Mesenteric fat pad (tissue), 1 donor: Measurements from ENCODE around the gene VPS72. TPM values are rescaled to one million over a fixed set of nuclear protein-coding genes. Genes with fewer than 3 reads are reported as not detected.

Experiments used
- DNase-seq: peaks from one replicate; pipeline ENCODE4 v3.0.0-alpha.2; 2020; ENCODE audit warnings: low spot score
- total RNA-seq: library from RNA; stranded (reverse); fragmentation: NEBNext Ultra II Directional; extraction: Animal tissue kit (Norgen Biotek cat#: 25700); gene quantifications from one replicate; pipeline ENCODE4 v1.2.1, GENCODE V29; 2021
- donor health status: DM: yes; HTN: yes; CAD: no.

The VPS72 gene
- total RNA-seq, 1 donor from 2014 or later: 34.6 TPM

GRCh38 chr1:151188667-151189066 is 1.3 kb downstream of the VPS72 start:
- peak; percentile 39 for DNase-seq

DNA sequence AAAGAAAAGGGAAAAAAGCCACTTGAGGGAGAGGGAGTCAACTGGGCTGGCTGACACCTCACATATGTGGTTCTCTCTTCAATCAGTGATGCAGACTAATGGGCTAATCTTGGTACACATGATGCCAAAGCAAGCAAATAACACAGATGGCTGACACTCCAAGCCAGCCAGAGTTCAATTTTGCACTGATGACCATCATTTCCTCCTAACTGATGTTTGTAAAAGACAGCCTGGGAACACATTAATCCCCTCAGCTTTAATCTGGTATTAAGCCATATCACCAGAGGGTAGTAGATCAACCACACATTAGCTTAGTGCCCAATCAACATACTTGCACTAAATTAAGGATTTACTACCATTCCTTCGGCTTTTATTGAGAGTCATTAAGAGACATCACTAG is 2.8 kb downstream of the VPS72 start:
- DNase-seq: no peak

- peak; percentile 49 for DNase-seq
Measured at GRCh38 chr1:151184211-151184610, 5.8 kb downstream of the VPS72 start.

GRCh38 chr1:151176514-151177045 is 13.4 kb downstream of the VPS72 start:
- DNase-seq: peak; percentile 60

DNA sequence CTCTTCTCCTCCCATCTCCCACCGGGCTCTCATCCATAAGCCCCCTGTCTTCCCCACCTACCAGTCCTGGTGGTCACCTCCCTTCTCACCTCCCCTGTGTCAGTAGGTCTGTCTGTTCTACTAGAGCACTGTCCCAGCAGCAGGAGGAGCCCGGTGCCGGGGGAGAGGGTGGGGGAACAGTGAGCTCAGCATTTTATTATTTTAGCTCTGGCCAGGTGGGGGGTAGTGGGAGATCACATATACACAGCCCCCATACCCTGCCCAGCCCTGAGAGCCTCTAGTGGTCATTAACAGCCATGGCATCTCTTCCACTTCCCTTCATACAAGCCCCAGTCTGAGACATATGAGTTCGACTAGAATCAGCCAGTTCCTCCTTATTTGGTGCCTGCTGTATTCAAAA is 14.1 kb downstream of the VPS72 start, which contains the start of gene TMOD4:
TMOD4 (minus strand) TSS at position 119 of the 400 bp plus-strand sequence. CDS start 1,106 bp downstream, outside the sequence.
- DNase-seq: peak; percentile 35

DNA sequence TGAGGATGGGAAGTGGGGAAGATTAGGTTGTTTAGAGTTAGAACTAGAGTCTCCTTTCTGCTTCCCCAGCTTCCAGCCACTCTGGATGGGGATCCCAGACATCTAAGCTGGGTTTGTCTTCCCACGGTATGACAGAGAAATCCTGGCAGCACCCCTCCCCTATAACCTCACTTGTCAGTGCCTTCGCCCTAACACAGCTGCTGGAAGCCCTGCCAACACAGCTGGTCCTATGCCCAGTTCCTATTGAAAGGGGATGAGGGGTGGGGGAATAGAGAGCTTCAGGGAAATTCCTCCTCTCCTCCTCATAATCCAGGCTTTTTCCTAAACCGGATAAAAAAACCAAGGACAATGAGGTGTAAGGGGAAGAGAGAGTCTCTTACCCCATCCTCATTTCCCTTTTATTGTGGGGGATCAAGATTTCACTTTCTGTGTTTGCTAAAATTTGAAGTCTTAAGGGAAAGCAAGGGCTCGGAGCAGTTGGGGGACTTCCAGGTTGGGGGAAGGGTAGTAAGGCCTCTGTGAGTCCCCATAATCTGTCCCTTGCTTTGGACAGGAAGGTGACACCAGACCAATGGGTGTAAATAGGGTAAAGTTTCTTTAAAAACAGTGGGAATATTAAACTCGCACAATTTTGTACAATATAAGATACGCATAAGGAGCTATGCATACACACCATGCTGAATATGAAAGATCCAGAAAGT is 14.8 kb downstream of the VPS72 start:
- DNase-seq: peak; percentile 2

- DNase-seq: peak; percentile 11
Measured at GRCh38 chr1:151171190-151171589, 18.8 kb downstream of the VPS72 start.

DNA sequence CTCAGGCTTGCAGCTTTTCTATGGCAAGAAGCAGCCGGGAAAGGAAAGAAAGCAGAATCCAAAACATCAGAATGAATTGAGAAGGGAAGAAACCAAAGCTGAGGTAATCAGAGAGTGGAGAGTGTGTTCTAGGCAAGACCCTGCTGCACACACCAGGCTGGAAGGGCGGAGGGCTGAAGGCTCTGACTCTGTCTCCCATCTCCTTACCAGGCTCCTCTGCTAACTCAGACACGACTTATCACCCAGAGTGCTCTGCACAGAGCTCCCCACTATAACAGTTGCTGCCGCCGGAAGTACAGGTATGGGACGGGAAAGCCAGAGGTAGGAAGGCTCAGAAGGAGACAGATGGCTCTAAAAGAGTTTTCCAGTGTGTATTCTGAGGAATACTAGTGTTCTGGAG is 22.9 kb downstream of the VPS72 start:
- DNase-seq: no peak

GRCh38 chr1:151166505-151166956 is 23.5 kb downstream of the VPS72 start:
- no peak for DNase-seq

- peak; percentile 96 for DNase-seq
Measured at GRCh38 chr1:151165738-151166504, 24.1 kb downstream of the VPS72 start, which contains the start of the genes LYSMD1 and SCNM1. LYSMD1 (minus strand) TSS chr1:151165902; CDS start chr1:151165258, 644 bp downstream. SCNM1 (plus strand) TSS chr1:151166144; CDS start chr1:151166153, 9 bp downstream.

DNA sequence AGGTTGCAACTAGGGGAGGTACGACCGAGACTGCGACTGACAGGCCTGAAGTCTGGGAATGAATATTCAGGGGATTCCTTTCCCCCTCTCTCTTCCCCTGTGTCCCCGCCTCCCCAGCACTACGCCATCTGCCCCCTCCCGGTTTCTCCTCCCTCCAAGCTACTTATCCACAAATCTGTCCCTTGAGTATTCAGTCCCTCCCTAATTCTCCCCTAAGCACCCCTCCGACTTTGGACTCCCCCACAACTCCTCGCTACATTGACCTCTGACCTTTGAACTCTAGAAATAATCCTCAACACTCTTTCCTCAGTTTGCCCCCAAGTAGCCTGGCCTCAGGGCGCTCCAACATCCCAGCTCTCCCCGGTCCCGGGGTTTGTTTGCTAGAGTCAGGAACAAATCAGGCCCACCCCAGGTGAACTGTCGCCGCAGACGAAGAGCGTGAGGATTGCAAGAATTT is 24.7 kb downstream of the VPS72 start:
- DNase-seq: no peak

- no peak for DNase-seq
Measured at GRCh38 chr1:151164732-151165280, 25.2 kb downstream of the VPS72 start.

DNA sequence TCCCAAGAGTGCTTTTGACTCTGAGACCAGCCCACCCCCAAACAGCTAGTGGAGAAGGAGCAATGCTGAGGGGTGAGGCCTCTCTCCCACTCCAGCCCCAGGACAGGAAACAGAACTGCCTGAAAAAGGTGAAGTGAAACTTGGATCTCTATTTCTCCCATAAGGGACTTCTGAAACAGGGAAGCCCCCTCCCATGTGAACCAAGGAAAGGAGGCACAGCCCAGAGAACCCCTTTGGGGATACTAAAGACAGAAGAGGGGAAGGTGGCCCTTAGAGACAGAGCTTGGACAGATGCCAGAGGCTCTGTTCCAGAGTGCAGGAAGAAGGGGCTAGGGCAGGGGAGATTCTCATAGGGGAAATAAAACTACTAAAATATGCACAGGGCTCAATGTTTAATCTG is 30.6 kb downstream of the VPS72 start:
- no peak for DNase-seq

DNA sequence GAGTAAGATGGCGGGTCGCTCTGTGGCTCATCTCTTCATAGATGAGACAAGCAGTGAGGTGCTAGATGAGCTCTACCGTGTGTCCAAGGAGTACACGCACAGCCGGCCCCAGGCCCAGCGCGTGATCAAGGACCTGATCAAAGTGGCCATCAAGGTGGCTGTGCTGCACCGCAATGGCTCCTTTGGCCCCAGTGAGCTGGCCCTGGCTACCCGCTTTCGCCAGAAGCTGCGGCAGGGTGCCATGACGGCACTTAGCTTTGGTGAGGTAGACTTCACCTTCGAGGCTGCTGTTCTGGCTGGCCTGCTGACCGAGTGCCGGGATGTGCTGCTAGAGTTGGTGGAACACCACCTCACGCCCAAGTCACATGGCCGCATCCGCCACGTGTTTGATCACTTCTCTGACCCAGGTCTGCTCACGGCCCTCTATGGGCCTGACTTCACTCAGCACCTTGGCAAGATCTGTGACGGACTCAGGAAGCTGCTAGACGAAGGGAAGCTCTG is 31.2 kb downstream of the VPS72 start:
- DNase-seq: no peak

GRCh38 chr1:151158326-151158725 is 31.7 kb downstream of the VPS72 start:
- DNase-seq: no peak

DNA sequence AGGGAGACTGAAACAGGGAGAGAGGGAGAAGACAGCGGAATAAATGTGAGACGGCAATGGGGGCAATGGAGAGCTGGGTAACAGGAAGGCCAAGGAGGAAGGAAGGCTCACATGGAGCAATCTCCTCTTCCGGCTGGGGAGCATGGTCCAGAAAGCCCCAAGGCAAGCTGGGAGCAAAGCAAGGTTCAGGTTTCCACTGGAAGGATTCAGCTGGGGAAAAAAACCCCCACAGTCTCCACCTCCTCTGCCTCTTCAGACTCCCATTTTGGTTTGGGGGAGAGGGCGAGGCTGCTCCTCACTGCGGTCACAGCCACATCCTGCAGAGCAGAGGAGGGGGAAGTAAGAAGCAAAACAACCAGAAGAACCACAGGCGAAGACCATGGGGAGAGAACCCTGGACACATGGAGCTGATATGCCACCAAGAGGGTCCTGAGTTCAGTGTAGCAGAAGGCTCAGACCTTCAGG is 32.9 kb downstream of the VPS72 start:
- DNase-seq: no peak

DNA sequence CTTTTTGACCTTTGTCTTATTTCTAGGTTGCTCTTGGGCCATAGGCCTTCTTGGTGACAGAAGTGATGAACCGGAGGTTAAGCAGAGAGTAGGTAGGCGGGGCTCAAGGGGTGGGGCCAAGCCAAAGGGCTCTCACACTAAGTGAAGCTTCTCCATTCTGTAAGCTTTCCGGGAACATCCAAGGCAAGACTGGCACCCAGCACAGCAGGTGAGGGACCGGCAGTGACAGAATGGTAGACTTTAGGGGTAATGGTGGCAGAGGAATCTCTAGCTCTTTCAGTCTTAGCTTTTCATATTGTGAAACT is 33.5 kb downstream of the VPS72 start, which contains the start of gene TNFAIP8L2:
TNFAIP8L2 (plus strand) TSS at position 135 of the 305 bp plus-strand sequence. CDS start 2,049 bp downstream, outside the sequence.
- no peak for DNase-seq

DNA sequence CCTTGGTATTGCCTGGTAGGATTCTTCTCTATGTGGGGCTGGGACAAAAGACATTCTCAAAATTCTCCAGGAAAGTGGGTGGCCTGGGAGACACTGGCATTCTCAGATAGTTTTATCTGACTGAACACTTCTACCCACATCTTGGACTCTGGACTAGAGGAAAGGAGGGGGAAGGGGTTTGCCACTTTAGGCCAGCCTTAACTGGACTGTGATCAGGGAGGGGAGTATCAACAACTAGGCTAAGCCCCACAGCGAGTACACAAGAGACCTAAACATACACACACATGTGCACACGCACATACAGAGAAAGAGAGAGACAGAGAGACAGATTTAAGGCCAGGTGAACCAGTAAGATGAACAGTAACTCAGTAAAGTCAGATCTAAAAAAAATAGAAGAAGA is 42.3 kb downstream of the VPS72 start:
- DNase-seq: no peak

- peak; percentile 65 for DNase-seq
Measured at GRCh38 chr1:151147132-151147503, 42.9 kb downstream of the VPS72 start.

DNA sequence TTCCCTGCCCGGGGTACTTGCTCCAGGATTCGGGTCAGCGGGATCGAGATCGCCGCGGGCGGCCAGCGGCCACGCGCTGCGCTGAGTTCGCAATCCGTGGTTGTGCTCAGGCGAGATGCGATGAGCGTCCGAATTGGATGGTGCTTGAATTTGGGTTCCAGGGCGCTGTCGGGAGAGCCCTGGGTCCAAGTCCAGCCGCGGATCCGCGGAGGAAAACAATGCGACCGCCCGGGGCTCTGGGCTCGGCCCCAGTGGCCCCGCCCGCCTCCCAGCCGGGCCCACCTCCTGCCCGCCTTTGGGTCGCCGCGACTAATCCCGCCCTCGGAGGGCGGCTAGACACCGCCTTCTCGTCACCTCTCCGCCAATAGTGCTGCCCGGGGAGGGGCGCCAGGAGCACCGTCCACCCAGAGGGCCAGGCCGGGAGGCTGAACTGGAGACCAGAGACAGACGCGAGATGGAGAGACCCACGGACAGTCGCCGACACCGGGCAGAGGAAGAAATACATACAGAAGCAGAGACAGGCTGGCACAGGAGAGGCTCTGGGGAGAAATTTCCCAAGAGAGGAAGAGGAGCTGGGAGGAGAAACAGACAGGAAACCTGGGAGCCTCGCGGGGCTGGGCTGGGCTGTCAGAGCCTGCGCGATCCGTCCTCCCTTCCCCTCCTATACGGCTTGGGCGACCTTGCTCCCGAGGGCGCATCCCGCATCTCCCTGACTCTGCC is 43.4 kb downstream of the VPS72 start, which contains the start of gene SEMA6C:
SEMA6C (minus strand) TSS at position 220 of the 720 bp plus-strand sequence. CDS start 4,010 bp downstream, outside the sequence.
- peak; percentile 98 for DNase-seq

GRCh38 chr1:151146072-151146411 is 44.0 kb downstream of the VPS72 start:
- DNase-seq: no peak
